ENCODE results near the gene ELMOD3.
A peak's percentile ranks its signal among the peaks of the same experiment; 100 is the strongest.
"Not testable (repeated sequence)": the region's sequence is repeated elsewhere in the genome, so short reads cannot be mapped to it uniquely, and the experiment has no call there.

Gene ELMOD3

GRCh38 chr2:85405201-85406059 is 50.9 kb downstream of the ELMOD3 start:
- DNase-seq = no peak

GRCh38 chr2:85409845-85410583 is 55.4 kb downstream of the ELMOD3 start, which contains the start of gene CAPG:
Gene CAPG, minus strand, starts transcription at chr2:85410366. Its CDS starts 8,221 bp downstream, at chr2:85402145.
- DNase-seq = no peak

GRCh38 chr2:85410584-85411404 is 56.2 kb downstream of the ELMOD3 start:
- DNase-seq = no peak

- no peak for DNase-seq
These were observed 56.8 kb downstream of the ELMOD3 start for GRCh38 chr2:85411405-85411748.

- DNase-seq = no peak
These were observed 59.2 kb downstream of the ELMOD3 start for GRCh38 chr2:85413592-85414420.

GRCh38 chr2:85414421-85414759 is 59.8 kb downstream of the ELMOD3 start:
- DNase-seq = not testable (repeated sequence)

GRCh38 chr2:85414761-85415553 is 60.4 kb downstream of the ELMOD3 start:
- no peak for DNase-seq

GRCh38 chr2:85415980-85416650 is 61.5 kb downstream of the ELMOD3 start:
- no peak for DNase-seq

- DNase-seq = peak; percentile 85 to 93
These were observed 63.8 kb downstream of the ELMOD3 start, which contains the start of gene SH2D6 for GRCh38 chr2:85418132-85419008. Gene SH2D6, plus strand, starts transcription at chr2:85418714. Its CDS starts 10,752 bp downstream, at chr2:85429466.

GRCh38 chr2:85419009-85419675 is 64.6 kb downstream of the ELMOD3 start:
- DNase-seq = no peak

GRCh38 chr2:85420536-85421259 is 66.1 kb downstream of the ELMOD3 start:
- peak; percentile 75 to 90 for DNase-seq

GRCh38 chr2:85421260-85422071 is 66.9 kb downstream of the ELMOD3 start:
- no peak for DNase-seq

- DNase-seq = no peak
These were observed 67.5 kb downstream of the ELMOD3 start for GRCh38 chr2:85422072-85422457.

- no peak for DNase-seq
These were observed 69.0 kb downstream of the ELMOD3 start for GRCh38 chr2:85423525-85423924.

- DNase-seq = no peak
These were observed 71.0 kb downstream of the ELMOD3 start for GRCh38 chr2:85425588-85425987.

- DNase-seq = no peak
These were observed 72.8 kb downstream of the ELMOD3 start for GRCh38 chr2:85427300-85427835.

- no peak for DNase-seq
These were observed 73.8 kb downstream of the ELMOD3 start for GRCh38 chr2:85428343-85428881.

Data from hippocampal formation (tissue), 2 donors.